AG04450 (cell line): Measurements from ENCODE around the gene BNC2. TPM values are rescaled to one million over a fixed set of nuclear protein-coding genes. Genes with fewer than 3 reads are reported as not detected.

Experiments
- CTCF ChIA-PET: fragments of 300-600, 350-600 bp; formaldehyde crosslinking; extraction: SDS; loops from one replicate; lab custom pipeline; 2022; ENCODE audit warnings: antibody characterized with exemption, inconsistent platforms; lab: Charles Lee
- POLR2A ChIA-PET: fragments of 350-600 bp; formaldehyde crosslinking; extraction: SDS; loops from one replicate; lab custom pipeline; 2021; ENCODE audit warnings: antibody characterized with exemption, inconsistent platforms; lab: Yijun Ruan, JAX
- DNase-seq: peaks from one replicate; pipeline ENCODE4 v3.0.0-alpha.2; 2011; ENCODE audit warnings: low read depth, low spot score
- H3K27ac ChIP-seq: one replicate; pipeline ENCODE4 v1.5.1; 2012; ENCODE audit warnings: low read depth, low read length, control low read depth
- H3K27me3 ChIP-seq: one replicate; pipeline ENCODE4 v1.6.0; 2012; ENCODE audit warnings: low read length; ENCODE audit not compliant: control insufficient read depth, insufficient read depth
- H3K4me3 ChIP-seq: 2 replicates; pipeline ENCODE4 v1.5.1; 2011; ENCODE audit warnings: mild to moderate bottlenecking, low read depth, low read length, control low read depth
- H3K9me3 ChIP-seq: 2 replicates; pipeline ENCODE4 v1.5.1; 2012; ENCODE audit warnings: low read length; ENCODE audit not compliant: control insufficient read depth, insufficient read depth
- polyA plus RNA-seq: library from polyadenylated mRNA; depleted of rRNA; stranded (reverse); fragments of >200 nt; gene quantifications from 2 replicates; pipeline ENCODE4 v1.2.3, GENCODE V29; 2011
- TF ChIP-seq, protein P1 (sequence below): IDR thresholded peaks from 2 replicates; pipeline ENCODE4 v1.5.1; 2011; ENCODE audit warnings: low read depth, low read length, control low read depth, inconsistent platforms

The BNC2 gene
- polyA plus RNA-seq, 1 experiment = 49.0 TPM

- no peak overlapping the region for H3K27ac ChIP-seq
- H3K4me3 ChIP-seq = no peak overlapping the region
- H3K9me3 ChIP-seq = no peaks in the 10 kb centered on the region
- H3K27me3 ChIP-seq = no peaks in the 10 kb centered on the region
- ChIA-PET CTCF (no interaction called here), POLR2A (no interaction called here)
- TF ChIP-seq, protein P1, sequence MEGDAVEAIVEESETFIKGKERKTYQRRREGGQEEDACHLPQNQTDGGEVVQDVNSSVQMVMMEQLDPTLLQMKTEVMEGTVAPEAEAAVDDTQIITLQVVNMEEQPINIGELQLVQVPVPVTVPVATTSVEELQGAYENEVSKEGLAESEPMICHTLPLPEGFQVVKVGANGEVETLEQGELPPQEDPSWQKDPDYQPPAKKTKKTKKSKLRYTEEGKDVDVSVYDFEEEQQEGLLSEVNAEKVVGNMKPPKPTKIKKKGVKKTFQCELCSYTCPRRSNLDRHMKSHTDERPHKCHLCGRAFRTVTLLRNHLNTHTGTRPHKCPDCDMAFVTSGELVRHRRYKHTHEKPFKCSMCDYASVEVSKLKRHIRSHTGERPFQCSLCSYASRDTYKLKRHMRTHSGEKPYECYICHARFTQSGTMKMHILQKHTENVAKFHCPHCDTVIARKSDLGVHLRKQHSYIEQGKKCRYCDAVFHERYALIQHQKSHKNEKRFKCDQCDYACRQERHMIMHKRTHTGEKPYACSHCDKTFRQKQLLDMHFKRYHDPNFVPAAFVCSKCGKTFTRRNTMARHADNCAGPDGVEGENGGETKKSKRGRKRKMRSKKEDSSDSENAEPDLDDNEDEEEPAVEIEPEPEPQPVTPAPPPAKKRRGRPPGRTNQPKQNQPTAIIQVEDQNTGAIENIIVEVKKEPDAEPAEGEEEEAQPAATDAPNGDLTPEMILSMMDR = no peak
- no peak for DNase-seq
These were observed 465.0 kb downstream of the BNC2 start for GRCh38 chr9:16405421-16405820.

- POLR2A ChIA-PET = no interaction called here
- no peak overlapping the region for H3K4me3 ChIP-seq
- CTCF ChIA-PET = no interaction called here
These were observed 468.8 kb downstream of the BNC2 start for GRCh38 chr9:16401701-16402100.

DNA sequence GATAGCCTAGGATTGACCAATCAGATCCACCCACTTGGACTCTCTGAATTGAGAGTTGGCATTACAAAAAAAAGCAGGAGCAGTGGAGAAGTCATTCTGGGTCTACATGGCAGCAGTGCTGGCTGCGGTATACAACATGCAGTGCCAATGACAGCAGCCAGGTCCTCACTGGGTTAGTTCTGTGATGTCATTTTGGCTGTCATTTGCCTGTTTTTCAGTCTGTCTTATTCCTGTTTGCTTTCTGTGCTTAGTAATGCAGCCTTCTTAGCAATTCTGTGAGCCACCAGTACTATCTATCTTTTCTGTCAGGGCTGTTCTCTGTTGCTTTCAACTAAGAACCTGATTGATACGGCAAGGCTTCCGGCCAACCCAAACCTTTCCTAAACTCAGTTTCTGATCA, 471.8 kb downstream of the BNC2 start:
- DNase-seq = no peak
- Histone ChIP-seq H3K27ac (no peak overlapping the region), H3K27me3 (no peaks in the 10 kb centered on the region), H3K9me3 (peaks cover 8% of the 10 kb centered on the region), H3K4me3 (no peak overlapping the region)
- POLR2A ChIA-PET = no interaction called here
- TF ChIP-seq, protein P1 = no peak
- CTCF ChIA-PET = no interaction called here

More at GRCh38 chr9:16401701-16402100, 468.8 kb downstream of the BNC2 start:
- DNase-seq = no peak
- Histone ChIP-seq H3K9me3 (no peaks in the 10 kb centered on the region), H3K27ac (no peak overlapping the region), H3K27me3 (no peaks in the 10 kb centered on the region)
- TF ChIP-seq, protein P1 = no peak

DNA sequence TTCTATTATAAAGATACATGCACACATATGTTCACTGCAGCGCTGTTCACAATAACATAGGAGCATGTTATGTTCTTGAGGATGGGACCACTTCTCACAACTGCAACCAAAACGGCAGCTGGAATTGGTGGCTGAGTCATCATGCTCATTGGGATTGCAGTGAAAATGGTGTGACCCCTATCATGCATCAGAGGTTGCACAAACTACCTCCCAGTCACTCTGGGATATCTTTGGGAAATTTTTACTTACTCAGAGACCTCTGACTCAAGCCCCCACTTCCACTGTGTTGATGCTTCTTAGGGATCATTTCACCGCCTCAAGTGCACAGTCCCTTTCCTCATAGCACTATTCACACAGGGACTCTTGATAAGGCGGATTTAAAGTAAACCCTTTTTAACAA, 474.1 kb downstream of the BNC2 start:
- Histone ChIP-seq H3K27me3 (no peaks in the 10 kb centered on the region), H3K4me3 (no peak overlapping the region), H3K9me3 (peaks cover 12% of the 10 kb centered on the region), H3K27ac (no peak overlapping the region)
- TF ChIP-seq, protein P1 = no peak
- ChIA-PET POLR2A (no interaction called here), CTCF (no interaction called here)
- no peak for DNase-seq

GRCh38 chr9:16391369-16391768, 479.1 kb downstream of the BNC2 start:
- no peak for DNase-seq
- TF ChIP-seq, protein P1 = no peak
- Histone ChIP-seq H3K27me3 (no peaks in the 10 kb centered on the region), H3K4me3 (no peak overlapping the region), H3K9me3 (peaks cover 12% of the 10 kb centered on the region), H3K27ac (no peak overlapping the region)
- ChIA-PET CTCF (no interaction called here), POLR2A (no interaction called here)
